Measurements from ENCODE around the gene SYNM.
A peak's percentile ranks its signal among the peaks of the same experiment; 100 is the strongest.

Gene SYNM

DNA sequence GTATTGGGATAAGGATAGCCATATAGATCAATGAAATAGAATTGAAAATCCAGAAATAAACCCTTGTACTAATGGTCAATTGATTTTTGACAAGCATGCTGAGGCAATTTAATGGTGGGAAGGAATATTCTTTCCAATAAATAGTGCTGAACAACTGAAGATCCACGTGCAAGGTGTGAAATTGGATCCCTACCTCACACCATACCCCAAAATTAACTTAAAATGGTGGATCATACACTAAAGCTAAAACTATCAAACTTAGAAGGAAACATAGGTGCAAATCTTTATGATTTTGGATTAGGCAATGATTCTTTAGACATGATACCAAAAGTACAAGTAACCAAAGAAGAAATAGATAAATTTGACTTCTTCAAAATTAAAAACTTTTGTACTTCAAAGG lies 22.1 kb upstream of the SYNM start:
- H3K27ac ChIP-seq, result no peak overlapping the region
- no peak for DNase-seq
- H3K27me3 ChIP-seq (replicated peaks), result no peaks in the 10 kb centered on the region
- in situ Hi-C loops (cut with HindIII; ENCODE audit: low pct_ligation_motif_present, low sequenced_read_pairs), result no loop called here
- no peaks in the 10 kb centered on the region for H3K36me3 ChIP-seq (replicated peaks)
- TF ChIP-seq, protein P1, sequence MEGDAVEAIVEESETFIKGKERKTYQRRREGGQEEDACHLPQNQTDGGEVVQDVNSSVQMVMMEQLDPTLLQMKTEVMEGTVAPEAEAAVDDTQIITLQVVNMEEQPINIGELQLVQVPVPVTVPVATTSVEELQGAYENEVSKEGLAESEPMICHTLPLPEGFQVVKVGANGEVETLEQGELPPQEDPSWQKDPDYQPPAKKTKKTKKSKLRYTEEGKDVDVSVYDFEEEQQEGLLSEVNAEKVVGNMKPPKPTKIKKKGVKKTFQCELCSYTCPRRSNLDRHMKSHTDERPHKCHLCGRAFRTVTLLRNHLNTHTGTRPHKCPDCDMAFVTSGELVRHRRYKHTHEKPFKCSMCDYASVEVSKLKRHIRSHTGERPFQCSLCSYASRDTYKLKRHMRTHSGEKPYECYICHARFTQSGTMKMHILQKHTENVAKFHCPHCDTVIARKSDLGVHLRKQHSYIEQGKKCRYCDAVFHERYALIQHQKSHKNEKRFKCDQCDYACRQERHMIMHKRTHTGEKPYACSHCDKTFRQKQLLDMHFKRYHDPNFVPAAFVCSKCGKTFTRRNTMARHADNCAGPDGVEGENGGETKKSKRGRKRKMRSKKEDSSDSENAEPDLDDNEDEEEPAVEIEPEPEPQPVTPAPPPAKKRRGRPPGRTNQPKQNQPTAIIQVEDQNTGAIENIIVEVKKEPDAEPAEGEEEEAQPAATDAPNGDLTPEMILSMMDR (IDR thresholded peaks at IDR 0.05; ENCODE audit: low read depth, low read length, missing control alignments), result no peak
- no peak overlapping the region for H3K4me3 ChIP-seq (ENCODE audit: low read depth, low read length)

DNA sequence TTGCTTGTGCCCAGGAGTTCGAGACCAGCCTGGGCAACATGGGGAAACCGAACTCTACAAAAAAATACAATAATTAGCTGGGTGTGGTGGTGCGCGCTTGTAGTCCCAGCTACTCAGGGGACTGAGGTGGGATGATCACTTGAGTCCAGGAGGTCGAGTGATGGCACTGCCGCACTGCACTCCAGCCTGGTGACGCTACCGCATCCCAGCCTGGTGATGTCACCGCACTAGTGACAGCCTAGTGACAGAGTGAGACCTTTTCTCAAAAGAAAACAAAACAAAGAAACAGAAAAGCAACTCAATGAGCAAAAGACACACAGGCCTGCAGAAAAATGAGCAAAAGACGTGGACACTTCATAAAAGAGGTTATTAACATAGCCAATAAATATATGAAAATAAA lies 19.9 kb upstream of the SYNM start:
- Histone ChIP-seq H3K4me3 (ENCODE audit: low read depth, low read length) (no peak overlapping the region), H3K27ac (no peak overlapping the region), H3K36me3 (replicated peaks) (no peaks in the 10 kb centered on the region), H3K27me3 (replicated peaks) (no peaks in the 10 kb centered on the region)
- TF ChIP-seq, protein P1 (IDR thresholded peaks at IDR 0.05; ENCODE audit: low read depth, low read length, missing control alignments), result no peak
- in situ Hi-C loops (cut with HindIII; ENCODE audit: low pct_ligation_motif_present, low sequenced_read_pairs), result no loop called here
- DNase-seq, result no peak

DNA sequence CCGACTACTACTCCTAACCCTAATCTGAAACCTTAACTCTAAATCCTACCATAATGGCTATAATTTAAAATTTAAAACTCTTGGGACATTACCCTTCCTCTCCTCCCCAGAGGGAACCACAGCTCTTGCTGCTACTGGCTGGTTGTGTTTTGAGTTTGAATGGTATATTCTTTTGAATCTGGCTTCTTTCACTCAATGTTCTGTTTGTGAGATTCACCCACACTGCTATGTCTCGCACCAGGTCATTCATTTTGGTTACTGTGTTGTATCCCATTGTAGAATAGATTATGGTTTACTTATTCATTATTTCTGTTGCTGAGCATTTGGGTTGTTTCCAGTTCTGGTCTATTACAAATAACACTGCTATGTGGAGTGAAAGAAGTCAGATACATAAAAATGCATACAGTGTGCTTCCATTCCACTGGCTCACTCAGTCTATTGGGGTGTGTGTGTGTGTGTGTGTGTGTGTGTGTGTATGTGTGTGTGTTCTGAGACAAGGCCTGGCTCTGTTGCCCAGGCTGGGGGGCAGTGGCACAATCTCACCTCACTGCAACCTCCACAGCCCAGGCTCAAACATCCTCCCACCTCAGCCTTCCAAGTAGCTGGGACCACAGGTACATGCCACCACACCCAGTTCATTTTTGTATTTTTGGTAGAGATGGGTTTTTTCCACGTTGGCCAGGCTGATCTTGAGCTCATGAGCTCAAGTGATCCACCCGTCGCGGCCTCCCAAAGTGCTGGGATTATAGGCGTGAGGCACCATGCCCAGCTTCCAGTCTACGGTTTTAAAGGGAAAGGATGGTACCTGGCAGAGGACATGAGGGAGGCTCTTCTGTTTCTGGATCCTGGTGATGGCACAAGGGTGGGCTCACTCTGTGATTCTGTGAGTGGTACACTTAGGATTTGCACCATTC lies 19.2 kb upstream of the SYNM start:
- Histone ChIP-seq H3K4me3 (ENCODE audit: low read depth, low read length) (no peak overlapping the region), H3K27me3 (replicated peaks) (no peaks in the 10 kb centered on the region), H3K36me3 (replicated peaks) (no peaks in the 10 kb centered on the region), H3K27ac (no peak overlapping the region)
- in situ Hi-C loops (cut with HindIII; ENCODE audit: low pct_ligation_motif_present, low sequenced_read_pairs), result no loop called here
- DNase-seq, result peak; percentile 53
- TF ChIP-seq, protein P1 (IDR thresholded peaks at IDR 0.05; ENCODE audit: low read depth, low read length, missing control alignments), result no peak

DNA sequence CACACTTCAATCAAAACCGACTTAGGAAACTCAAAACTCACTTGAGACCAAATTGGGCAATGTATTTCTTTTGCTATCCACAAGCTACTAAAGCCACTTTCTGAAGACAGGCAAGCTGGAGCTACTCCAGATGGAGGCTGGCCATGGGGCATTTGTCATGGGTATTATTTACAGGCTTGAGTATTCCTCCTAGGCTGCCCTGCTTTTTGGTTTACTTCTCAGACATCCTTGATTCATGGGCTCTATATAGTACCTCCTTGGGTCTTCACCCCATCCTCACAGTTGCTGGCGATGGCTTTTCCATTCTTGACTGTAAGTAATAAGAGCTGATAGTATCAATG lies 18.6 kb upstream of the SYNM start:
- H3K36me3 ChIP-seq (replicated peaks), result no peaks in the 10 kb centered on the region
- H3K27me3 ChIP-seq (replicated peaks), result no peaks in the 10 kb centered on the region
- no peak overlapping the region for H3K27ac ChIP-seq
- H3K4me3 ChIP-seq (ENCODE audit: low read depth, low read length), result no peak overlapping the region
- no peak for DNase-seq
- in situ Hi-C loops (cut with HindIII; ENCODE audit: low pct_ligation_motif_present, low sequenced_read_pairs), result no loop called here
- TF ChIP-seq, protein P1 (IDR thresholded peaks at IDR 0.05; ENCODE audit: low read depth, low read length, missing control alignments), result no peak

DNA sequence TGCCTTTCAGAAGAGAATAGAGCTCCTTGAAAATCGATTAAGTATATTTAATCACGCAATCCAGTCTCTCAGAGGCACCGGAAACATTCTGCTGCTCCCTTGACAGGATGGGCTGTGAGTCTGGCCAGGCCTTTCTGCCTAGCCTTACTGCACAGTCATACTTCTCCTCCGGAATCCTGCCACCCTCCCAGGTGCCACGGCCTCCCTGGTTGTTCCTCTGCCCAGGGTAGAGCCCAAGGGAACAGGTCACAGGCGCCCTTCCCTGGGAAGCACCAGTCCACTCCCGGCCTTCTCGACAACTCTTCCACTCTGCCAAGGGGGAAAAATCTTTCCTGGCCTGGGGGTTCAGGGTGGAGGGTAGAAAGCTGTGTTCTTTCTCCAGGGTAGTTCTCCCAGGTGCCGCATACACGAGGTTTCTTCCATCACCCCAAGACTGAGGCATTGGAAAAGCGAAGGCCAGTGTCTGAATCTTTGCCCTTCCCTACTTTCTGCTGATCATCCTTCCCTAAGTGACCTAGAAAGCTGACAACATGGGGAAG lies 17.4 kb upstream of the SYNM start:
- Histone ChIP-seq H3K27ac (no peak overlapping the region), H3K4me3 (ENCODE audit: low read depth, low read length) (no peak overlapping the region), H3K27me3 (replicated peaks) (no peaks in the 10 kb centered on the region), H3K36me3 (replicated peaks) (no peaks in the 10 kb centered on the region)
- TF ChIP-seq, protein P1 (IDR thresholded peaks at IDR 0.05; ENCODE audit: low read depth, low read length, missing control alignments), result no peak
- in situ Hi-C loops (cut with HindIII; ENCODE audit: low pct_ligation_motif_present, low sequenced_read_pairs), result no loop called here
- DNase-seq, result no peak
